ENCODE measurements around the gene TBC1D8.

DNA sequence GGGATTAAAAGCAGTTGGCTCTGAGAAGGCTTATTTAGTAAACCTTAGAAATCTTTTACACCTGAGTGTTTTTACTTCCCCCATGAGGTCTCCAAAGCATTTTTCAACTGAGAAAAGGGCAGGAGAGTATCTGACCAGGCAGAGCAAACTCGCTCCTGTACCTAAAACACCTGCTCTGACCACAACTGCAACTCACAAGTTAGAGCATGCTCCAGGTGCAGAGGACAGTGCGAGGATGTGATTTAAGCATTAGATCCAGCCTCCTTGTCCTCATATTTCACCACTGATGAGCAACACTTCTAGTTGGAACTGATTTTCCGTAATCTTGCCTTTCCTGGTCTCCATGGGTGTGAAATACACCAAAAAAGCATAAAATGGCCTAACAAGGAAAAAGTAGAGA is 34.5 kb upstream of the TBC1D8 start:
- TF ChIP-seq, protein P1, sequence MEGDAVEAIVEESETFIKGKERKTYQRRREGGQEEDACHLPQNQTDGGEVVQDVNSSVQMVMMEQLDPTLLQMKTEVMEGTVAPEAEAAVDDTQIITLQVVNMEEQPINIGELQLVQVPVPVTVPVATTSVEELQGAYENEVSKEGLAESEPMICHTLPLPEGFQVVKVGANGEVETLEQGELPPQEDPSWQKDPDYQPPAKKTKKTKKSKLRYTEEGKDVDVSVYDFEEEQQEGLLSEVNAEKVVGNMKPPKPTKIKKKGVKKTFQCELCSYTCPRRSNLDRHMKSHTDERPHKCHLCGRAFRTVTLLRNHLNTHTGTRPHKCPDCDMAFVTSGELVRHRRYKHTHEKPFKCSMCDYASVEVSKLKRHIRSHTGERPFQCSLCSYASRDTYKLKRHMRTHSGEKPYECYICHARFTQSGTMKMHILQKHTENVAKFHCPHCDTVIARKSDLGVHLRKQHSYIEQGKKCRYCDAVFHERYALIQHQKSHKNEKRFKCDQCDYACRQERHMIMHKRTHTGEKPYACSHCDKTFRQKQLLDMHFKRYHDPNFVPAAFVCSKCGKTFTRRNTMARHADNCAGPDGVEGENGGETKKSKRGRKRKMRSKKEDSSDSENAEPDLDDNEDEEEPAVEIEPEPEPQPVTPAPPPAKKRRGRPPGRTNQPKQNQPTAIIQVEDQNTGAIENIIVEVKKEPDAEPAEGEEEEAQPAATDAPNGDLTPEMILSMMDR (IDR thresholded peaks at IDR 0.05), result no peak
- no peak for TF ChIP-seq POLR2AphosphoS5 (IDR thresholded peaks at IDR 0.05; ENCODE audit: low read depth, low read length)

Data from Panc1 (cell line).